Fibroblast of lung (primary cell): ENCODE data around the gene ICE2.

Experiments used
- EZH2 ChIP-seq: IDR thresholded peaks from 2 replicates; pipeline ENCODE4 v1.5.1; 2012; ENCODE audit warnings: low read length, control low read depth, mild to moderate bottlenecking; ENCODE audit errors: missing control alignments
- TF ChIP-seq, protein P1 (sequence below), 2 donors: IDR thresholded peaks in 1 of 2; conservative IDR thresholded peaks in 1 of 2; 1 replicate in 1 of 2; 2 replicates in 1 of 2; pipeline ENCODE4 v1.5.1; 2011 to 2012; ENCODE audit warnings: low read length in 2 of 2, control low read depth in 1 of 2, inconsistent platforms in 1 of 2, low read depth in 1 of 2, mild to moderate bottlenecking in 1 of 2

DNA sequence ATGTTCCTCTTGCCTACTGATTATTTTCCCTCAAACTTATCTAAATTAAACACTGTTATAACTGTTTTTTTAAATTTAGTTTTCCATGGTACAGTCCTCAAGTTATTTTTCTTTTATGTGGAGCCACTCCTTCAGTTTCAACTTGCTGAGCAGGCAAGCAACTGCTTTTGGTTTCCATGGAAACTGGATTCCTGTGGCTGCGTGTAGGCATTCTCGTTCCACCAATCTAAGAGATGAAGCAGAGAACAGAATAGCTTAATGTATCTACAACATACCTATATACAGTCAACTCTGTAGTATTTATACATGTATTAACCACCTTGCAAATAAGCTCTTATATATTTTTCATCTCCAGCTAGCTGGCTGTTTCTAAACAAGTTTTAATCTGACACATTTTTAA, 55.4 kb downstream of the ICE2 start:
- TF ChIP-seq, protein P1, sequence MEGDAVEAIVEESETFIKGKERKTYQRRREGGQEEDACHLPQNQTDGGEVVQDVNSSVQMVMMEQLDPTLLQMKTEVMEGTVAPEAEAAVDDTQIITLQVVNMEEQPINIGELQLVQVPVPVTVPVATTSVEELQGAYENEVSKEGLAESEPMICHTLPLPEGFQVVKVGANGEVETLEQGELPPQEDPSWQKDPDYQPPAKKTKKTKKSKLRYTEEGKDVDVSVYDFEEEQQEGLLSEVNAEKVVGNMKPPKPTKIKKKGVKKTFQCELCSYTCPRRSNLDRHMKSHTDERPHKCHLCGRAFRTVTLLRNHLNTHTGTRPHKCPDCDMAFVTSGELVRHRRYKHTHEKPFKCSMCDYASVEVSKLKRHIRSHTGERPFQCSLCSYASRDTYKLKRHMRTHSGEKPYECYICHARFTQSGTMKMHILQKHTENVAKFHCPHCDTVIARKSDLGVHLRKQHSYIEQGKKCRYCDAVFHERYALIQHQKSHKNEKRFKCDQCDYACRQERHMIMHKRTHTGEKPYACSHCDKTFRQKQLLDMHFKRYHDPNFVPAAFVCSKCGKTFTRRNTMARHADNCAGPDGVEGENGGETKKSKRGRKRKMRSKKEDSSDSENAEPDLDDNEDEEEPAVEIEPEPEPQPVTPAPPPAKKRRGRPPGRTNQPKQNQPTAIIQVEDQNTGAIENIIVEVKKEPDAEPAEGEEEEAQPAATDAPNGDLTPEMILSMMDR (conservative IDR thresholded peaks at IDR 0.05 in 1 of 2, IDR thresholded peaks at IDR 0.05 in 1 of 2; ENCODE audit: low read depth in 1 of 2, low read length in 2 of 2): no peak
- no peak for TF ChIP-seq EZH2
